Fibroblast of the aortic adventitia (primary cell): ENCODE results near the gene WNT2B. TPM values are rescaled to one million over a fixed set of nuclear protein-coding genes. Genes with fewer than 3 reads are reported as not detected.

Experiments used
- DNase-seq: peaks from one replicate; pipeline ENCODE4 v3.0.0-alpha.2; 2010; ENCODE audit warnings: low read depth
- H3K4me3 ChIP-seq: 2 replicates; pipeline ENCODE4 v1.5.1; 2011; ENCODE audit warnings: low read depth, mild to moderate bottlenecking, control low read depth, low read length, moderate library complexity
- CTCF ChIP-seq: IDR thresholded peaks from 2 replicates; pipeline ENCODE4 v1.5.1; 2011; ENCODE audit warnings: mild to moderate bottlenecking, low read length, control low read depth, inconsistent platforms; ENCODE audit not compliant: insufficient read depth
- total RNA-seq: library from RNA; depleted of rRNA; stranded (reverse); fragments of >200 nt; gene quantifications from 2 replicates; pipeline ENCODE4 v1.2.3, GENCODE V29; 2012; ENCODE audit warnings: low replicate concordance

Gene WNT2B
- total RNA-seq, 1 donor, result 2.4 TPM

- H3K4me3 ChIP-seq, result no peak overlapping the region
- TF ChIP-seq CTCF, result no peak
- no peak for DNase-seq
Observed at GRCh38 chr1:112504661-112505399, 3.9 kb upstream of the WNT2B start.

GRCh38 chr1:112505400-112505785 lies 3.4 kb upstream of the WNT2B start:
- no peak for DNase-seq
- no peak for TF ChIP-seq CTCF
- no peak overlapping the region for H3K4me3 ChIP-seq

GRCh38 chr1:112505878-112506277 lies 2.9 kb upstream of the WNT2B start:
- no peak for DNase-seq
- H3K4me3 ChIP-seq, result no peak overlapping the region
- TF ChIP-seq CTCF, result no peak

- TF ChIP-seq CTCF, result no peak
- DNase-seq, result no peak
- no peak overlapping the region for H3K4me3 ChIP-seq
Observed at GRCh38 chr1:112506306-112506705, 2.5 kb upstream of the WNT2B start.

- TF ChIP-seq CTCF, result no peak
- H3K4me3 ChIP-seq, result no peak overlapping the region
- no peak for DNase-seq
Observed at GRCh38 chr1:112506731-112507130, 2.0 kb upstream of the WNT2B start.

- no peak overlapping the region for H3K4me3 ChIP-seq
- no peak for DNase-seq
- no peak for TF ChIP-seq CTCF
Observed at GRCh38 chr1:112507336-112507735, 1.4 kb upstream of the WNT2B start.

GRCh38 chr1:112507921-112508277 lies 866 bp upstream of the WNT2B start:
- TF ChIP-seq CTCF, result no peak
- H3K4me3 ChIP-seq, result peak overlapping the region; percentile 65
- no peak for DNase-seq
